HL-60 (cell line): ENCODE data around the gene CCDC66.

Experiments used
- DNase-seq, 2 experiments: peaks; one replicate each; pipeline ENCODE4 v3.0.0-alpha.2; 2010 to 2020; ENCODE audit warnings: low read depth in 1 of 2, low spot score in 1 of 2
- H3K27ac ChIP-seq: fragments of 250-450 bp; sonication (Bioruptor Pico); replicated peaks from 2 replicates; pipeline ENCODE4 v1.5.1; 2020; ENCODE audit warnings: mild to moderate bottlenecking, moderate library complexity
- H3K27me3 ChIP-seq: fragments of 250-450 bp; sonication (Bioruptor Pico); 2 replicates; pipeline ENCODE4 v1.5.1; 2021; ENCODE audit warnings: mild to moderate bottlenecking, moderate library complexity; ENCODE audit not compliant: insufficient read depth, poor library complexity, severe bottlenecking
- H3K4me3 ChIP-seq: replicated peaks from 2 replicates; pipeline ENCODE4 v1.5.1; 2011; ENCODE audit warnings: mild to moderate bottlenecking, control low read depth, low read length; ENCODE audit not compliant: insufficient read depth
- GABPA ChIP-seq: IDR thresholded peaks from 2 replicates; pipeline ENCODE4 v1.6.1; 2012; ENCODE audit warnings: low read depth
- POLR2AphosphoS5 ChIP-seq: IDR thresholded peaks from 2 replicates; pipeline ENCODE4 v1.6.1; 2012; ENCODE audit warnings: low read depth
- SPI1 ChIP-seq: IDR thresholded peaks from 2 replicates; pipeline ENCODE4 v1.6.1; 2012; ENCODE audit warnings: low read depth, mild to moderate bottlenecking, borderline replicate concordance
- long read RNA-seq: library from polyadenylated mRNA; unstranded; transcript quantifications from one replicate; pipeline ENCODE4 v2.0.0, GENCODE V29; 2020
- TF ChIP-seq, protein P1 (sequence below): IDR thresholded peaks from one replicate; pipeline ENCODE4 v1.5.1; 2011; ENCODE audit warnings: low read length, control low read depth, inconsistent platforms; ENCODE audit not compliant: insufficient read depth
- TF ChIP-seq, protein P2 (sequence below): IDR thresholded peaks from 2 replicates; pipeline ENCODE4 v1.6.1; 2012; ENCODE audit warnings: low read depth; ENCODE audit not compliant: insufficient replicate concordance

CCDC66 gene
- long read RNA-seq, partial matches to known transcripts, result 9 of 28 reads
- long read RNA-seq, other reads (novel, unspliced or antisense), result 19 of 28 reads

DNA sequence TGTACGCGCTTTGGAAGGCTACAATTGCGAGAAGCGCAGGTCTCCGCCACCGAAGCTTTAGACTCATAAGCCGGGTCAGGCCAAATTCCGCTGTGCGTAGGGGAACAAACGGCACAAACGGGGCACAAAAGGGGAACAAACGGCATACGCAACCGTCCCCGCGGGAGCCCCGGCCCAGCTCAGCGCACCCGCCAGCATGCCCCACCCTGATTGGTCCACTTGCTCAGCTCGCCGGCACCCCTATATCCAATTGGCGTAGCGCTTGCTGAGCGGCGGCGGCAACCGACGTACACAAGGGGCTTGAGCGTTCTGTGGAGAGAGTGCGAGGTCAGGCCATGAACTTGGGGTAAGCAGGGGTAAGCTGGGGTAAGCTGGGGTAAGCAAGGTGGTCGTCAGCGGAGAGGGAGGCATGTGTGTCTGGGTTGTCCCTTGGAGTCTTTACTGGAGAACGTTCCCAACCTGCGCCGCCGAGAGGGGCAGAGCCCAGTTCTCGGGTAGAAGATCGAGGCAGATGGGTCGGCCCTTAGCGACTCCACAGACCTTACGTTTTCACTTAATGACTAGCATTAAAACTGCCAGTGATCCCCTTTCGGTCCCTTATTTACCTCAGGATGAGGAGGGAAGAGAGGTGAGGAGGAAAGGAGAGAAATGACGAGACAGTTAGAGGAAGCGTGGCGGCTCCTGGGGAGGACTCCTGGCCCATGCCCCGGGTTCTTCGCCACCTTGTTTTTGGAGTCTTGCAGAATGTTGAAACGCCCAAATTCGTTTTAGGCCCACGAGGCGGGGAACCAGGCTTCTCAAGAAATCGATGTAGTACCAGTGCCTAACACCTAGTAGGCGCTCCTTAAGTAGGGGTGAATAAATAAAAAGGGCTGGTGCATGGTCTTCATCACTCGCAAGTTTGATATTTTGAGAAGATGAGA, at the start of gene CCDC66:
TSS of gene CCDC66 (plus strand) at position 268 of the 923 bp plus-strand sequence. CDS start at position 336, 68 bp downstream.
- Histone ChIP-seq H3K27me3 (peaks cover 5% of the 10 kb centered on the region), H3K4me3 (peak within 1 kb of the TSS; percentile 59), H3K27ac (peak within 1 kb of the TSS; percentile 84)
- TF ChIP-seq, protein P1, sequence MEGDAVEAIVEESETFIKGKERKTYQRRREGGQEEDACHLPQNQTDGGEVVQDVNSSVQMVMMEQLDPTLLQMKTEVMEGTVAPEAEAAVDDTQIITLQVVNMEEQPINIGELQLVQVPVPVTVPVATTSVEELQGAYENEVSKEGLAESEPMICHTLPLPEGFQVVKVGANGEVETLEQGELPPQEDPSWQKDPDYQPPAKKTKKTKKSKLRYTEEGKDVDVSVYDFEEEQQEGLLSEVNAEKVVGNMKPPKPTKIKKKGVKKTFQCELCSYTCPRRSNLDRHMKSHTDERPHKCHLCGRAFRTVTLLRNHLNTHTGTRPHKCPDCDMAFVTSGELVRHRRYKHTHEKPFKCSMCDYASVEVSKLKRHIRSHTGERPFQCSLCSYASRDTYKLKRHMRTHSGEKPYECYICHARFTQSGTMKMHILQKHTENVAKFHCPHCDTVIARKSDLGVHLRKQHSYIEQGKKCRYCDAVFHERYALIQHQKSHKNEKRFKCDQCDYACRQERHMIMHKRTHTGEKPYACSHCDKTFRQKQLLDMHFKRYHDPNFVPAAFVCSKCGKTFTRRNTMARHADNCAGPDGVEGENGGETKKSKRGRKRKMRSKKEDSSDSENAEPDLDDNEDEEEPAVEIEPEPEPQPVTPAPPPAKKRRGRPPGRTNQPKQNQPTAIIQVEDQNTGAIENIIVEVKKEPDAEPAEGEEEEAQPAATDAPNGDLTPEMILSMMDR, result peak; percentile 82
- TF ChIP-seq, protein P2, sequence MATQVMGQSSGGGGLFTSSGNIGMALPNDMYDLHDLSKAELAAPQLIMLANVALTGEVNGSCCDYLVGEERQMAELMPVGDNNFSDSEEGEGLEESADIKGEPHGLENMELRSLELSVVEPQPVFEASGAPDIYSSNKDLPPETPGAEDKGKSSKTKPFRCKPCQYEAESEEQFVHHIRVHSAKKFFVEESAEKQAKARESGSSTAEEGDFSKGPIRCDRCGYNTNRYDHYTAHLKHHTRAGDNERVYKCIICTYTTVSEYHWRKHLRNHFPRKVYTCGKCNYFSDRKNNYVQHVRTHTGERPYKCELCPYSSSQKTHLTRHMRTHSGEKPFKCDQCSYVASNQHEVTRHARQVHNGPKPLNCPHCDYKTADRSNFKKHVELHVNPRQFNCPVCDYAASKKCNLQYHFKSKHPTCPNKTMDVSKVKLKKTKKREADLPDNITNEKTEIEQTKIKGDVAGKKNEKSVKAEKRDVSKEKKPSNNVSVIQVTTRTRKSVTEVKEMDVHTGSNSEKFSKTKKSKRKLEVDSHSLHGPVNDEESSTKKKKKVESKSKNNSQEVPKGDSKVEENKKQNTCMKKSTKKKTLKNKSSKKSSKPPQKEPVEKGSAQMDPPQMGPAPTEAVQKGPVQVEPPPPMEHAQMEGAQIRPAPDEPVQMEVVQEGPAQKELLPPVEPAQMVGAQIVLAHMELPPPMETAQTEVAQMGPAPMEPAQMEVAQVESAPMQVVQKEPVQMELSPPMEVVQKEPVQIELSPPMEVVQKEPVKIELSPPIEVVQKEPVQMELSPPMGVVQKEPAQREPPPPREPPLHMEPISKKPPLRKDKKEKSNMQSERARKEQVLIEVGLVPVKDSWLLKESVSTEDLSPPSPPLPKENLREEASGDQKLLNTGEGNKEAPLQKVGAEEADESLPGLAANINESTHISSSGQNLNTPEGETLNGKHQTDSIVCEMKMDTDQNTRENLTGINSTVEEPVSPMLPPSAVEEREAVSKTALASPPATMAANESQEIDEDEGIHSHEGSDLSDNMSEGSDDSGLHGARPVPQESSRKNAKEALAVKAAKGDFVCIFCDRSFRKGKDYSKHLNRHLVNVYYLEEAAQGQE, result no peak
- TF ChIP-seq POLR2AphosphoS5, result peak; percentile 85
- DNase-seq, result peak; percentile 80 to 96

DNA sequence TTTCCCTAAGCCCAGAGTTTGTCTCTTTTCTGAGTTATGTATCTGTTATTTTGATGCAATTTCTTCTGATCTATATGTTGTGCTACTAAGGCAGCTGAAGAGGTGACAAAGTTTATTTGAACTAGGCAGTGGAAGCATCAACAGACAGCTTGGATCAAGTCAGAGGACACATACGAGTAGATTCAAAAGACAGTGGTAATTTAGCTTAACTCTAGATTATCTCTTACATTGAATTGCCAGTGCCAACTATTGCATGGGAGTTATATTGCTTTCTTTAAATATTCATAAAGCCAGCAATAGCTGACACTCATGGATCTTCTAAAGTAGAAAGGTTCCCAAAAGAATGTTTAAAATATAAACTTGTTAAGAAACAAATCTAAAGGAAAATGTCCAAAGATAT, 37.3 kb upstream of the CCDC66 start:
- no peak for TF ChIP-seq GABPA
- no peak for TF ChIP-seq SPI1
- TF ChIP-seq, protein P2, result no peak
- no peak for TF ChIP-seq POLR2AphosphoS5
- TF ChIP-seq, protein P1, result no peak
- Histone ChIP-seq H3K27me3 (peaks cover 4% of the 10 kb centered on the region), H3K27ac (no peak overlapping the region), H3K4me3 (no peak overlapping the region)
- DNase-seq, result no peak

DNA sequence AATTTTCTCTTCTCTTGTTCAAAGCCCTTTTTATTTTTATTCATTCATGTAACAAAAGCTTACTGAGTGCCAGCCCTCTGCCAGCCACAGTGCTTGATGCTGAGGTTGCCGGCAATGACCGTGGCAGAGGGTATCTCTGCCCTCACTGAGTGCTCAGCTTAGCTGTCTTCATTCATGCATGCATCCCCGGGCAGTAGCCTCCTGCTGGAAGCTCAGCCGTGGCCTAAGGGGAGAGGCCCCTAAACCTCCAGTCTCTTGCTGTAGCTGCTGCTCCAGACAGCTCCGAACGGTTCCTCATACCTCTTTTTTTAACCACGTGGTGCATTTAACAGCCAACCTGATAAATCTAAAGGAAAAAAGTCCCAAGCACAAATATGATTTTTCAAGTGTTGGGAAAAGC, 34.6 kb upstream of the CCDC66 start:
- no peak for DNase-seq
- H3K4me3 ChIP-seq, result no peak overlapping the region
- H3K27ac ChIP-seq, result no peak overlapping the region
- TF ChIP-seq, protein P2, result no peak
- TF ChIP-seq POLR2AphosphoS5 (no peak), SPI1 (no peak), GABPA (no peak)
- TF ChIP-seq, protein P1, result no peak
- peaks cover 8% of the 10 kb centered on the region for H3K27me3 ChIP-seq
